IMR-90 (cell line): ENCODE measurements around the gene GPR183. TPM values are rescaled to one million over a fixed set of nuclear protein-coding genes. Genes with fewer than 3 reads are reported as not detected.

Experiments
- ATAC-seq: fragments of 200-7000 bp; cut with Tn5 transposase; 2 replicates; pipeline ENCODE4 v1.9.1; 2020; ENCODE audit warnings: low read depth, mild to moderate bottlenecking, moderate library complexity
- BruUV-seq: library from RNA; stranded (reverse); fragments of 400-500 nt; replicated peaks from 2 replicates; lab custom pipeline; 2021; lab: Mats Ljungman, UMichigan
- CTCF ChIA-PET: fragments of 300-600 bp; formaldehyde crosslinking; extraction: SDS; loops from one replicate; lab custom pipeline; 2021; ENCODE audit warnings: antibody characterized with exemption; lab: Yijun Ruan, JAX
- POLR2A ChIA-PET: fragments of 300-600 bp; sonication (Branson Sonifier 250); formaldehyde crosslinking; loops from one replicate; lab custom pipeline; 2022; ENCODE audit warnings: antibody characterized with exemption; ENCODE audit not compliant: unreplicated experiment; lab: Charles Lee
- DNase-seq: peaks from one replicate; pipeline ENCODE4 v3.0.0; 2013
- H2AFZ ChIP-seq: replicated peaks from 2 replicates; pipeline ENCODE3; 2013; ENCODE audit warnings: low read length, mild to moderate bottlenecking; ENCODE audit not compliant: poor library complexity
- H2AK5ac ChIP-seq: 2 replicates; pipeline ENCODE4 v1.6.1; 2013; ENCODE audit warnings: low read depth, low read length, inconsistent platforms
- H2AK9ac ChIP-seq: replicated peaks from 2 replicates; pipeline ENCODE3; 2013; ENCODE audit warnings: mild to moderate bottlenecking, low read depth, low read length, moderate library complexity; ENCODE audit not compliant: poor library complexity
- H2BK120ac ChIP-seq: 2 replicates; pipeline ENCODE4 v1.6.1; 2013; ENCODE audit warnings: low read depth, low read length, inconsistent platforms
- H2BK15ac ChIP-seq: 3 replicates; pipeline ENCODE4 v1.6.1; 2013; ENCODE audit warnings: low read depth, low read length, inconsistent platforms
- H2BK20ac ChIP-seq: 2 replicates; pipeline ENCODE4 v1.6.1; 2013; ENCODE audit warnings: low read depth, mild to moderate bottlenecking, inconsistent platforms, low read length, moderate library complexity
- H2BK5ac ChIP-seq: 2 replicates; pipeline ENCODE4 v1.6.1; 2013; ENCODE audit warnings: mild to moderate bottlenecking, low read depth, low read length, inconsistent platforms; ENCODE audit not compliant: poor library complexity, severe bottlenecking
- H3K14ac ChIP-seq: replicated peaks from 2 replicates; pipeline ENCODE4 v1.6.1; 2013; ENCODE audit warnings: low read depth, low read length, inconsistent platforms
- H3K18ac ChIP-seq: 2 replicates; pipeline ENCODE4 v1.6.1; 2013; ENCODE audit warnings: low read depth, low read length, control low read depth
- H3K23ac ChIP-seq: 2 replicates; pipeline ENCODE4 v1.6.1; 2013; ENCODE audit warnings: low read depth, low read length, inconsistent platforms
- H3K27ac ChIP-seq: 2 replicates; pipeline ENCODE4 v1.5.1; 2013; ENCODE audit warnings: mild to moderate bottlenecking, control low read depth, low read length; ENCODE audit not compliant: insufficient read depth
- H3K27me3 ChIP-seq: 2 replicates; pipeline ENCODE4 v1.6.1; 2013; ENCODE audit warnings: low read length; ENCODE audit not compliant: control insufficient read depth, insufficient read depth
- H3K36me3 ChIP-seq: 2 replicates; pipeline ENCODE4 v1.6.1; 2013; ENCODE audit warnings: low read length, mixed read lengths; ENCODE audit not compliant: control insufficient read depth, insufficient read depth
- H3K4ac ChIP-seq: 2 replicates; pipeline ENCODE4 v1.6.1; 2013; ENCODE audit warnings: low read depth, low read length, inconsistent platforms
- H3K4me1 ChIP-seq: 2 replicates; pipeline ENCODE4 v1.6.1; 2013; ENCODE audit warnings: low read length, mixed read lengths; ENCODE audit not compliant: control insufficient read depth, insufficient read depth
- H3K4me2 ChIP-seq: 2 replicates; pipeline ENCODE4 v1.6.1; 2013; ENCODE audit warnings: low read depth, mild to moderate bottlenecking, control low read depth, low read length, moderate library complexity
- H3K4me3 ChIP-seq: 2 replicates; pipeline ENCODE4 v1.5.1; 2013; ENCODE audit warnings: low read depth, mild to moderate bottlenecking, control low read depth, low read length, moderate library complexity; ENCODE audit not compliant: insufficient read depth
- H3K56ac ChIP-seq: 2 replicates; pipeline ENCODE4 v1.6.1; 2013; ENCODE audit warnings: low read length, inconsistent platforms; ENCODE audit not compliant: insufficient read depth; ENCODE audit errors: extremely low read depth
- H3K79me1 ChIP-seq, 2 experiments: 2 replicates each; pipeline ENCODE4 v1.6.1; 2013; ENCODE audit warnings: low read length in 2 of 2, inconsistent platforms in 1 of 2, low read depth in 1 of 2
- H3K9ac ChIP-seq: 2 replicates; pipeline ENCODE4 v1.6.1; 2013; ENCODE audit warnings: low read depth, low read length, control low read depth
- H3K9me1 ChIP-seq: 2 replicates; pipeline ENCODE4 v1.6.1; 2013; ENCODE audit warnings: low read length, inconsistent platforms; ENCODE audit not compliant: insufficient read depth
- H3K9me3 ChIP-seq: 2 replicates; pipeline ENCODE4 v1.6.1; 2013; ENCODE audit warnings: low read length; ENCODE audit not compliant: control insufficient read depth, insufficient read depth
- H4K20me1 ChIP-seq: 2 replicates; pipeline ENCODE4 v1.6.1; 2013; ENCODE audit warnings: low read length, inconsistent platforms; ENCODE audit not compliant: insufficient read depth
- H4K5ac ChIP-seq: 2 replicates; pipeline ENCODE4 v1.6.1; 2013; ENCODE audit warnings: mild to moderate bottlenecking, low read depth, low read length, control low read depth
- H4K8ac ChIP-seq, 2 experiments: 2 replicates each; pipeline ENCODE4 v1.6.1; 2013; ENCODE audit warnings: low read depth in 2 of 2, low read length in 2 of 2, control low read depth in 1 of 2, inconsistent platforms in 1 of 2
- H4K91ac ChIP-seq: 2 replicates; pipeline ENCODE4 v1.6.1; 2013; ENCODE audit warnings: low read depth, low read length, inconsistent platforms; ENCODE audit not compliant: insufficient read depth
- MXI1 ChIP-seq: IDR thresholded peaks from 2 replicates; pipeline ENCODE4 v1.6.1; 2012; ENCODE audit warnings: low read depth, mild to moderate bottlenecking, low read length, moderate library complexity, borderline replicate concordance
- whole genome bisulfite sequencing, 2 experiments: methylation state at CpG; one replicate each; pipeline versions ENCODE4 v1.1.5 to v1.1.7; 2013; ENCODE audit warnings: missing lambda C conversion rate in 2 of 2; ENCODE audit not compliant: insufficient read length in 1 of 2; ENCODE audit errors: extremely low coverage in 2 of 2; 5-methylcytosine and 5-hydroxymethylcytosine counted together
- dilution Hi-C: fragments of 300-500 bp; cut with HindIII; formaldehyde crosslinking; loops from one replicate; pipeline ENCODE4 v1.14.3; 2018; ENCODE audit warnings: low sequenced_read_pairs; ENCODE audit not compliant: unreplicated experiment
- in situ Hi-C: fragments of 300-500 bp; cut with MboI; formaldehyde crosslinking; loops from 3 replicates; pipeline ENCODE4 v1.14.3; 2019; ENCODE audit warnings: low sequenced_read_pairs, inconsistent platforms, mixed read lengths
- intact Hi-C: fragments of 100-400 bp; cut with micrococcal nuclease; formaldehyde crosslinking; loops from 2 replicates; pipeline ENCODE4 v1.10.0; 2022
- polyA plus RNA-seq, 3 experiments: library from polyadenylated mRNA; depleted of rRNA; stranded (reverse); fragments of >200 nt; gene quantifications; 2 replicates each; pipeline ENCODE4 v1.2.3, GENCODE V29; 2012; ENCODE audit warnings: low replicate concordance in 1 of 3
- total RNA-seq: library from RNA; depleted of rRNA; stranded (reverse); fragments of >200 nt; gene quantifications from 2 replicates; pipeline ENCODE4 v1.2.3, GENCODE V29; 2012

Gene GPR183
- total and polyA plus RNA-seq, 2 of the 4 experiments (the other 2 are of a cell fraction) = 0.18 to 0.31 TPM

- Histone ChIP-seq H2AK5ac (no peak overlapping the region), H3K4me1 (peaks cover 4% of the 10 kb centered on the region), H3K79me1 (peaks cover 3 to 18% of the 10 kb centered on the region in 2 experiments; a peak in 2 of 4 replicates), H2AK9ac (no peak overlapping the region), H2BK20ac (no peak overlapping the region), H4K91ac (no peak overlapping the region), H3K23ac (no peak overlapping the region; the same call in 1 of the 2 replicates), H2BK5ac (no peak overlapping the region), H3K4ac (no peak overlapping the region), H2BK120ac (no peak overlapping the region), H3K18ac (no peak overlapping the region), H3K14ac (no peak overlapping the region), H3K4me2 (no peak overlapping the region), H4K5ac (no peak overlapping the region), H3K9me1 (peaks cover 6% of the 10 kb centered on the region), H3K9ac (no peak overlapping the region), H3K27ac (no peak overlapping the region), H3K56ac (no peak overlapping the region), H2BK15ac (no peak overlapping the region), H3K36me3 (peaks cover 4% of the 10 kb centered on the region), H3K4me3 (no peak overlapping the region), H2AFZ (no peak overlapping the region), H3K27me3 (no peaks in the 10 kb centered on the region), H3K9me3 (no peaks in the 10 kb centered on the region), H4K20me1 (no peaks in the 10 kb centered on the region), H4K8ac (no peak overlapping the region)
- WGBS, 2 experiments = no CpG with 5 or more reads among the region's 2 CpGs
- TF ChIP-seq MXI1 = no peak
- dilution Hi-C loops (no loop called here), intact Hi-C loops (no loop called here), in situ Hi-C loops (no loop called here)
- CTCF ChIA-PET = interaction anchor here (0.8 kb wide), 1 partner anchor 11 kb away, joined by 3 read pairs; no protein-coding TSS in a partner anchor
- no TSS peak for BruUV-seq
- POLR2A ChIA-PET = no interaction called here
- DNase-seq = no peak
- ATAC-seq = no peak
Measured at GRCh38 chr13:99327761-99328160, 20.6 kb upstream of the GPR183 start.
